Measurements from ENCODE around the gene TOR4A.
A peak's percentile ranks its signal among the peaks of the same experiment; 100 is the strongest.

The TOR4A gene

GRCh38 chr9:137240841-137241489, 36.6 kb upstream of the TOR4A start, which contains the start of gene TUBB4B:
TUBB4B (plus strand) TSS chr9:137241287; CDS start chr9:137241361, 74 bp downstream.
- peak within 1 kb of the TSS; percentile 100 for H3K27ac ChIP-seq
- TF ChIP-seq, protein P1, sequence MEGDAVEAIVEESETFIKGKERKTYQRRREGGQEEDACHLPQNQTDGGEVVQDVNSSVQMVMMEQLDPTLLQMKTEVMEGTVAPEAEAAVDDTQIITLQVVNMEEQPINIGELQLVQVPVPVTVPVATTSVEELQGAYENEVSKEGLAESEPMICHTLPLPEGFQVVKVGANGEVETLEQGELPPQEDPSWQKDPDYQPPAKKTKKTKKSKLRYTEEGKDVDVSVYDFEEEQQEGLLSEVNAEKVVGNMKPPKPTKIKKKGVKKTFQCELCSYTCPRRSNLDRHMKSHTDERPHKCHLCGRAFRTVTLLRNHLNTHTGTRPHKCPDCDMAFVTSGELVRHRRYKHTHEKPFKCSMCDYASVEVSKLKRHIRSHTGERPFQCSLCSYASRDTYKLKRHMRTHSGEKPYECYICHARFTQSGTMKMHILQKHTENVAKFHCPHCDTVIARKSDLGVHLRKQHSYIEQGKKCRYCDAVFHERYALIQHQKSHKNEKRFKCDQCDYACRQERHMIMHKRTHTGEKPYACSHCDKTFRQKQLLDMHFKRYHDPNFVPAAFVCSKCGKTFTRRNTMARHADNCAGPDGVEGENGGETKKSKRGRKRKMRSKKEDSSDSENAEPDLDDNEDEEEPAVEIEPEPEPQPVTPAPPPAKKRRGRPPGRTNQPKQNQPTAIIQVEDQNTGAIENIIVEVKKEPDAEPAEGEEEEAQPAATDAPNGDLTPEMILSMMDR (conservative IDR thresholded peaks at IDR 0.05): no peak

GRCh38 chr9:137241490-137242268, 35.8 kb upstream of the TOR4A start:
- TF ChIP-seq, protein P1 (conservative IDR thresholded peaks at IDR 0.05): no peak
- peak overlapping the region; percentile 100 for H3K27ac ChIP-seq

- TF ChIP-seq, protein P1 (conservative IDR thresholded peaks at IDR 0.05): no peak
- peak overlapping the region; percentile 100 for H3K27ac ChIP-seq
Measured at GRCh38 chr9:137242269-137243203, 35.0 kb upstream of the TOR4A start.

- peak overlapping the region; percentile 100 for H3K27ac ChIP-seq
Measured at GRCh38 chr9:137243266-137243625, 34.3 kb upstream of the TOR4A start.

DNA sequence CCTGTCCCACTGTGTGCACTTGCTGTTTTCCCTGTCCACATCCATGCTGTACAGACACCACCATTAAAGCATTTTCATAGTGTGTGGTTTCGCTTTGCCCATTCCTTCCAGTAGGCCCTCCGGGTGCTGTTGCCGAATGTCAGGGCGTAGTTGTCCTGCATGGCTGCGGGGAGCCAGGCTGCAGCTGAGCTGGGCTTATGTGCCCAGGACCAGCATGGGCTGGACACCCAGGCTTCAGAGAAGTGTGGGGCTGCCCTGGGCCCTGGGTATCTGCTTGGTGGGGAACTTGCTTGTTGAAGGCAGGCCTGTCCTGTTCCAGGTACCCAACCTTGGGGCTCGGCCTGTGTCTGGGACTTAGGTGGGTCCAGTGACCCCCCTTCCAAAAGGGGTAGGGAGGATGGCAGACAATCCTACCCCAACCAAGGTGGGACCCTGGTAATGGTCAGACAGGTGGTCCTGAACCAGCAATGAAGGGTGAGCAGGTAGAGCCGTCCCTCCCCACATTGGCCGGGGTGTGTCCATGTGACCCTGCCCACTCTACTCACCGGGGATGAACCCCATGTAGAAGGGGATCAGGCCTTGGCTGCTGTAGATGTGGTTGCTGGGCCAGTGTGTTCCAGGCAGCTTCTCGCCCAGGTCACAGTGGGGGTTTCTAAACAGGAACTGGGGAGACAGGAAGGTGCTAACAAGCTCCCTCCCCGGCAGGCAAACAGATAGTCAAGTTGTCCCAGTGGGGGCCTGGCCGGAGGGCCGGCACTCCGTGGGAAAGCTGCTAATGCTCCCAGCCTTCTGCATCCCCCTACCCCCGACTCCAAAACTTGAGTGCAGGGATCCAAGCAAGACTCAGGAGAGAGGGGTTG, 33.7 kb upstream of the TOR4A start:
- peak overlapping the region; percentile 100 for H3K27ac ChIP-seq
- TF ChIP-seq, protein P1 (conservative IDR thresholded peaks at IDR 0.05): no peak

- TF ChIP-seq, protein P1 (conservative IDR thresholded peaks at IDR 0.05): no peak
- H3K27ac ChIP-seq: peak overlapping the region; percentile 100
Measured at GRCh38 chr9:137244486-137245449, 32.8 kb upstream of the TOR4A start.
